ENCODE results near the gene BCL3. TPM values are rescaled to one million over a fixed set of nuclear protein-coding genes. Genes with fewer than 3 reads are reported as not detected.

Gene BCL3
- total and polyA plus RNA-seq, 4 donors = 17.6 to 233 (median 63.8) TPM

DNA sequence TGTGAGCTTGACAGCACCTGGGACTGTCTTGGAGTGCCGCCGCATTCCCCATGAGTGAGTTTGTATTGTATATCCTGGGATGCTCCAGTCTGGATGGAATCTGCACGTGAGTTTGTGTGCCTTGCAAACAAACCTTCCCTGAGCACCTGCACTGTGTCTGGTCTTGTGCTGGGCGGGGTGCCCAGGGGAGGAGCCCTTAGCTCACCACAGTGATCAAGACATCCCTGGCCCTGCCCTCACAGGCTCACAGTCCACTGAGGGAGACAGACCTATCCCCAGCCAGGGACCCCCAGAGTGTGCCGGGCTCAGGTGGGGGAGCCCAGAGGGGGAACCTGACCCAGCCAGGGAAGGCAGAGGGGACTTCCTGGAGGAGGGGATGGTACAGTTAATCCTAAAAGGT is 58.7 kb downstream of the BCL3 start:
- H3K36me3 ChIP-seq (ENCODE audit: control insufficient read depth in 4 of 4, insufficient read depth in 4 of 4, low read length in 4 of 4) = peaks cover 0 to 4% (median 1%) of the 10 kb centered on the region in 4 donors
- no peak overlapping the region for H3K9ac ChIP-seq (ENCODE audit: insufficient read depth in 1 of 2, low read length in 2 of 2)
- peak overlapping the region in 1 of 2 donors; percentile 94 for H3K27ac ChIP-seq (ENCODE audit: low read depth in 1 of 2, low read length in 1 of 2)
- ATAC-seq (ENCODE audit: insufficient read depth, low FRiP score) (no peak), DNase-seq (no peak)
- WGBS, 2 donors = 66 to 78% methylated on average over 5 of the region's 5 CpGs
- H3K27me3 ChIP-seq (ENCODE audit: control insufficient read depth in 3 of 3, insufficient read depth in 3 of 3, low read length in 2 of 3) = no peaks in the 10 kb centered on the region
- H3K4me1 ChIP-seq (ENCODE audit: control insufficient read depth in 5 of 5, insufficient read depth in 5 of 5, low read length in 5 of 5) = peaks cover 0 to 27% (median 12%) of the 10 kb centered on the region in 5 donors
- H3K9me3 ChIP-seq (ENCODE audit: control insufficient read depth in 4 of 4, insufficient read depth in 3 of 4, low read length in 3 of 4) = peaks cover 0 to 4% (median 0%) of the 10 kb centered on the region in 4 donors
- no peak overlapping the region for H3K4me3 ChIP-seq
- TF ChIP-seq, protein P1, sequence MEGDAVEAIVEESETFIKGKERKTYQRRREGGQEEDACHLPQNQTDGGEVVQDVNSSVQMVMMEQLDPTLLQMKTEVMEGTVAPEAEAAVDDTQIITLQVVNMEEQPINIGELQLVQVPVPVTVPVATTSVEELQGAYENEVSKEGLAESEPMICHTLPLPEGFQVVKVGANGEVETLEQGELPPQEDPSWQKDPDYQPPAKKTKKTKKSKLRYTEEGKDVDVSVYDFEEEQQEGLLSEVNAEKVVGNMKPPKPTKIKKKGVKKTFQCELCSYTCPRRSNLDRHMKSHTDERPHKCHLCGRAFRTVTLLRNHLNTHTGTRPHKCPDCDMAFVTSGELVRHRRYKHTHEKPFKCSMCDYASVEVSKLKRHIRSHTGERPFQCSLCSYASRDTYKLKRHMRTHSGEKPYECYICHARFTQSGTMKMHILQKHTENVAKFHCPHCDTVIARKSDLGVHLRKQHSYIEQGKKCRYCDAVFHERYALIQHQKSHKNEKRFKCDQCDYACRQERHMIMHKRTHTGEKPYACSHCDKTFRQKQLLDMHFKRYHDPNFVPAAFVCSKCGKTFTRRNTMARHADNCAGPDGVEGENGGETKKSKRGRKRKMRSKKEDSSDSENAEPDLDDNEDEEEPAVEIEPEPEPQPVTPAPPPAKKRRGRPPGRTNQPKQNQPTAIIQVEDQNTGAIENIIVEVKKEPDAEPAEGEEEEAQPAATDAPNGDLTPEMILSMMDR (IDR thresholded peaks at IDR 0.05; ENCODE audit: control extremely low read depth, extremely low read depth) = no peak

DNA sequence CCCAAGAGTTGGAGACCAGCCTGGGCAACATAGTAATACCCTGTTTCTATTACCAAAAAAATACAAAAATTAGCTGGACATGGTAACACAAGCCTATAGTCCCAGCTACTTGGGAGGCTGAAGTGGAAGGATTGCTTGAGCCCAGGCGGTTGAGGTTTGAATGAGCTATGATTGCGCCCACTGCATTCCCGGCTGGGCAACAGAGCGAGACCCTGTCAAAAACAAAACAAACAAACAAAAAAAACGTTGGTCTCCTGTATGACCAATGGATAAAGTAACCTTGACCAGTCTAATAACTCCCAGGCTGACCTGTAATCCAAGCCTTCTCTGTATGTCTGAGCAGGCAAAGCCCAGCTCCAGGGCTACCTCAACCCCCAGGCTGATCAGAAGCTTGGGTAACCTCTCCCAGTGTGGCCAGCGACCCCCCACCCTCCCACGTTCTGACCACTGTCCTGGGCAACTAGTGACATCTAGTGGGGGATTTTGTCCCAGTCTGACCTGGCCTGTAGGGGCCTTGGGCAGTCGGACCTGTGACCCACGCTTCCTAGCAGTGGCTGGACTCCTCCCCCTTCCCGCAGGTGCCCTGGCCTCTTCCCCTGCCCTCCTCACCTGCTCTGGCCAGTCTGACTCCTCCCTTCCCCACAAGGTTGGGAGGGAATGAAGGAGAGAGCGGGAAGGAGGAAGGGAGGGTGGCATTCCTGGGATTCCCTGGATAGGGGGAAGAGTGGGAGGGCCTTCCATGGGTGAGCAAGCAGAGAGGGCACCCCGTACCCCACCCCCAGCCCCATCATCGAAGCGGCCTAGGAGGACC is 59.3 kb downstream of the BCL3 start:
- Histone ChIP-seq H3K27me3 (ENCODE audit: control insufficient read depth in 3 of 3, insufficient read depth in 3 of 3, low read length in 2 of 3) (no peaks in the 10 kb centered on the region), H3K4me1 (ENCODE audit: control insufficient read depth in 5 of 5, insufficient read depth in 5 of 5, low read length in 5 of 5) (peaks cover 0 to 27% (median 12%) of the 10 kb centered on the region in 5 donors), H3K9ac (ENCODE audit: insufficient read depth in 1 of 2, low read length in 2 of 2) (no peak overlapping the region), H3K9me3 (ENCODE audit: control insufficient read depth in 4 of 4, insufficient read depth in 3 of 4, low read length in 3 of 4) (peaks cover 0 to 4% (median 0%) of the 10 kb centered on the region in 4 donors), H3K27ac (ENCODE audit: low read depth in 1 of 2, low read length in 1 of 2) (peak overlapping the region in 1 of 2 donors; percentile 94), H3K4me3 (no peak overlapping the region), H3K36me3 (ENCODE audit: control insufficient read depth in 4 of 4, insufficient read depth in 4 of 4, low read length in 4 of 4) (peaks cover 0 to 5% (median 1%) of the 10 kb centered on the region in 4 donors)
- TF ChIP-seq, protein P1 (IDR thresholded peaks at IDR 0.05; ENCODE audit: control extremely low read depth, extremely low read depth) = no peak
- ATAC-seq (ENCODE audit: insufficient read depth, low FRiP score) (peak; percentile 86), DNase-seq (peak; percentile 75 to 82 (median 80))
- 21 to 23% methylated on average over 14 of the region's 14 CpGs for WGBS, 2 donors

DNA sequence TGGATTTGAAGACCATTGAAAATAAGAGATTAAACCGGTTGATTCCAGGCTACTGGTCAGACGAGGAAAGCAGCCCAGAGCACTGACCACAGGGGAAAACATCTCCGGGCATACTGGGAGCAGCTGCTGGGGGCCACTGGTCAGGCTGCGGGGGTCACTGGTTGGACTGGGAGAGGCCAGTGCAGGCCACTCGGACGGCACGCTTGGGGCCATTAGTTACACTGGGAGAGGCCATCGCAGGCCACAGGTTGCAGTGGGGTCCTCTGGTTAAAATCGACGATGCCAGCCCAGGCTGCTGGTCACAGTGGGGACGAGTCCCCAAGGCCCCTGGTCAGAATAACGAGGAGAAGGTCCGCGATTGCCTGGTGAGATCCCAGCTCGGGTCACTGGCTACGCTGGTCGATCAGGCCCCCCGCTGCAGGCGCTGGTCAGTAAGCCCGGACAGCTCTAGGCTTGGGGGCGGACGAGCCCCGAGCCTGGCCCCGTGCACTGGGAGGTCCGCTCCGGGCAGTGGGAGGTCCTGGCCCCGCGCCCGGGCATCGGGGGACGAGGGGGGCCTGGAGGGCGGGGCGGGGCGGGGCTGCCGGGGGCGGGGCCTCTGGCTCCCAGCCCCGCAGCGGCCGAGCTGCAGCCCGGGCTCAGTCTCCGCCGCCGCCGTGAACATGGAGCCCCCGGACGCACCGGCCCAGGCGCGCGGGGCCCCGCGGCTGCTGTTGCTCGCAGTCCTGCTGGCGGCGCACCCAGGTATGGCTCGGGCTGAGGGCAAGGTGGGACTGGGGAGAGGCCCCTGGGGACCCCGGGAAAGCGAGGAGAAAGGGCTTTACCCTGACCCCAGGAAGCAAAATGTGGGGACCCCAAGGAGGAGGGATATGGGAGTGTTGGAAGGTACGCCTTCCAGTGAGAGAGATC is 60.2 kb downstream of the BCL3 start, which contains the start of gene BCAM:
Gene BCAM (plus strand): TSS at position 641 of the 909 bp plus-strand sequence. CDS start 22 bp downstream, at position 663.
- ATAC-seq (ENCODE audit: insufficient read depth, low FRiP score) = peak; percentile 76
- 2 to 4% methylated on average over 45 to 59 of the region's 59 CpGs for WGBS, 2 donors
- TF ChIP-seq, protein P1 (IDR thresholded peaks at IDR 0.05; ENCODE audit: control extremely low read depth, extremely low read depth) = no peak

More for the DNA sequence above, 60.2 kb downstream of the BCL3 start, which contains the start of gene BCAM:
- peaks cover 0 to 27% (median 12%) of the 10 kb centered on the region in 5 donors for H3K4me1 ChIP-seq (ENCODE audit: control insufficient read depth in 5 of 5, insufficient read depth in 5 of 5, low read length in 5 of 5)
- peak; percentile 90 to 94 (median 92) for DNase-seq
- peak within 1 kb of the TSS; percentile 55 to 77 for H3K9ac ChIP-seq (ENCODE audit: insufficient read depth in 1 of 2, low read length in 2 of 2)
- H3K27ac ChIP-seq (ENCODE audit: low read depth in 1 of 2, low read length in 1 of 2) = peak within 1 kb of the TSS; percentile 74 to 94
- H3K27me3 ChIP-seq (ENCODE audit: control insufficient read depth in 3 of 3, insufficient read depth in 3 of 3, low read length in 2 of 3) = no peaks in the 10 kb centered on the region
- peak within 1 kb of the TSS; percentile 73 for H3K4me3 ChIP-seq
- peaks cover 0 to 14% (median 6%) of the 10 kb centered on the region in 4 donors for H3K36me3 ChIP-seq (ENCODE audit: control insufficient read depth in 4 of 4, insufficient read depth in 4 of 4, low read length in 4 of 4)
- H3K9me3 ChIP-seq (ENCODE audit: control insufficient read depth in 4 of 4, insufficient read depth in 3 of 4, low read length in 3 of 4) = peaks cover 0 to 4% (median 0%) of the 10 kb centered on the region in 4 donors

Small RNA genes lying within 50 kb of the gene (small RNA-seq; reads per million reads assigned to genes)
- not detected for gene RF00156 (ENCODE audit: low replicate concordance)
- not detected for gene RF00285 (ENCODE audit: low replicate concordance)

Other genes with a start within 250 kb of the BCL3 start
- gene ZNF180, start 248.2 kb upstream of the BCL3 start, total RNA-seq = 10 to 100 TPM in 1 of 2 donors, 1 to 10 TPM in 1; 9.8 to 12.7 TPM
- gene ZNF180, start 248.2 kb upstream of the BCL3 start, polyA plus RNA-seq = 1 to 10 TPM; 3.0 to 4.0 TPM
- not detected for gene CEACAM20, start 219.0 kb upstream of the BCL3 start, total RNA-seq
- gene CEACAM20, start 219.0 kb upstream of the BCL3 start, polyA plus RNA-seq = not detected
- gene IGSF23, start 135.1 kb upstream of the BCL3 start, total RNA-seq = not detected
- gene IGSF23, start 135.1 kb upstream of the BCL3 start, polyA plus RNA-seq = not detected
- gene PVR, start 104.8 kb upstream of the BCL3 start, total RNA-seq = 10 to 100 TPM; 26.5 to 46.4 TPM
- 10 to 100 TPM; 26.4 to 51.6 TPM for gene PVR, start 104.8 kb upstream of the BCL3 start, polyA plus RNA-seq
- gene CEACAM19, start 77.2 kb upstream of the BCL3 start, total RNA-seq = 1 to 10 TPM; 2.3 to 4.1 TPM
- gene CEACAM19, start 77.2 kb upstream of the BCL3 start, polyA plus RNA-seq = 1 to 10 TPM; 4.7 to 8.3 TPM
- gene CEACAM16, start 49.6 kb upstream of the BCL3 start, total RNA-seq = under 1 TPM in 1 of 2 donors, not detected in 1; 0.26 TPM
- not detected for gene CEACAM16, start 49.6 kb upstream of the BCL3 start, polyA plus RNA-seq
- 1 to 10 TPM; 4.8 to 5.5 TPM for gene CBLC, start 29.2 kb downstream of the BCL3 start, total RNA-seq
- gene CBLC, start 29.2 kb downstream of the BCL3 start, polyA plus RNA-seq = 1 to 10 TPM; 4.0 to 5.3 TPM
- 100 to 1,000 TPM; 168 to 225 TPM for gene BCAM, start 60.4 kb downstream of the BCL3 start, total RNA-seq
- 100 to 1,000 TPM in 1 of 2 donors, 10 to 100 TPM in 1; 59.2 to 202 TPM for gene BCAM, start 60.4 kb downstream of the BCL3 start, polyA plus RNA-seq
- gene NECTIN2, start 97.6 kb downstream of the BCL3 start, total RNA-seq = 100 to 1,000 TPM in 1 of 2 donors, 10 to 100 TPM in 1; 90.4 to 117 TPM
- 10 to 100 TPM; 76.9 to 97.6 TPM for gene NECTIN2, start 97.6 kb downstream of the BCL3 start, polyA plus RNA-seq
- 10 to 100 TPM; 17.6 to 76.8 TPM for gene TOMM40, start 142.5 kb downstream of the BCL3 start, total RNA-seq
- gene TOMM40, start 142.5 kb downstream of the BCL3 start, polyA plus RNA-seq = 10 to 100 TPM; 55.0 to 69.4 TPM
- 100 to 1,000 TPM in 1 of 2 donors, 10 to 100 TPM in 1; 80.8 to 177 TPM for gene APOE, start 157.1 kb downstream of the BCL3 start, total RNA-seq
- gene APOE, start 157.1 kb downstream of the BCL3 start, polyA plus RNA-seq = 1,000 to 10,000 TPM in 1 of 2 donors, 100 to 1,000 TPM in 1; 235 to 1,011 TPM
- 100 to 1,000 TPM in 1 of 2 donors, 10 to 100 TPM in 1; 14.0 to 282 TPM for gene APOC1, start 165.9 kb downstream of the BCL3 start, total RNA-seq
- 1,000 to 10,000 TPM in 1 of 2 donors, 100 to 1,000 TPM in 1; 153 to 1,030 TPM for gene APOC1, start 165.9 kb downstream of the BCL3 start, polyA plus RNA-seq
- not detected for gene APOC4, start 193.5 kb downstream of the BCL3 start, total RNA-seq
- under 1 TPM in 1 of 2 donors, not detected in 1; 0.98 TPM for gene APOC4, start 193.5 kb downstream of the BCL3 start, polyA plus RNA-seq
- 1 to 10 TPM; 1.8 to 8.0 TPM for gene APOC2, start 197.3 kb downstream of the BCL3 start, total RNA-seq
- gene APOC2, start 197.3 kb downstream of the BCL3 start, polyA plus RNA-seq = 10 to 100 TPM; 12.2 to 21.5 TPM
- 100 to 1,000 TPM in 1 of 2 donors, 10 to 100 TPM in 1; 35.9 to 130 TPM for gene CLPTM1, start 206.7 kb downstream of the BCL3 start, total RNA-seq
- gene CLPTM1, start 206.7 kb downstream of the BCL3 start, polyA plus RNA-seq = 10 to 100 TPM; 82.5 to 88.0 TPM